Fibroblast of upper back skin (primary cell): ENCODE measurements around the gene PAEP.
"Not testable (repeated sequence)": the region's sequence is repeated elsewhere in the genome, so short reads cannot be mapped to it uniquely, and the experiment has no call there.

Experiments
- DNase-seq: peaks from one replicate; pipeline ENCODE4 v3.0.0-alpha.2; 2013

The PAEP gene

GRCh38 chr9:135526089-135526729 lies 35.3 kb upstream of the PAEP start:
- no peak for DNase-seq

GRCh38 chr9:135526730-135527571 lies 34.6 kb upstream of the PAEP start:
- no peak for DNase-seq

- DNase-seq, result not testable (repeated sequence)
Measured at GRCh38 chr9:135528842-135529435, 32.6 kb upstream of the PAEP start.

DNA sequence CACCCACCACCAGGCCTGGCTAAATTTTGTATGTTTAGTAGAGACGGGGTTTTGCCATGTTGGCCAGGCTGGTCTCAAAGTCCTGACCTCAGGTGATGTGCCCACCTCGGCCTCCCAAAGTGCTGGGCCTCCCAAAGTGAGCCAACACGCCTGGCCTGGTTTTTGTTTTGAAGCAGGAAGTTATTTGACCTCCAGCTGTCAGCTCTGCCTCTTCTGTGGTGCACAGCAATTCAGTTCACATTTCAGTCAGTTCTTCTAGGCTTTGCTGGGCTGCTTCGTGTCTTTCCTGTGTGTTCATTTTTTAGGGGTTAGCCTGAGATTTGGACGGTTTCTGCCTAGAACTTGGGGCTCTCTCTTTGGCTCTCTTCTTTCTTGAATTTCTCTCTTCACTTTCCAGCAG lies 31.4 kb upstream of the PAEP start:
- DNase-seq, result no peak

DNA sequence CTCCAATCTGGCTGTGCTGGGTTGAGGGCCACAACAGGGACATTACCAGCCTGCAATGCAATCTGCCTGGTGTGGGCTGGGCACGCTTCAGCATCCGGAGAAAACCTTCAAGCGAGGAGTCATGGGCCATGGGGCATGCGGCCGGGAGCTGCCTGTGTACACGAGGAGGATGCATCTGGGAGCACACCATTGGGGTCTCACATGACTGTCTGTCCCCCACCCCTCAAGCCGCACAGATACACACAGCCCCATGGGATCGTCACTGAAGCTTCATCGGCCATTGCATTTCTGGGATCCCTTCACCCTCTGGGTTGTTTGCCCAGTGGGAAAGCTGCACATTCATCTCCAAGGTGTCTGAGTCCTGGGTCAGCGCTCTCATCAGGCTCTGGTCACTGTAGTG lies 30.5 kb upstream of the PAEP start:
- DNase-seq, result no peak

- no peak for DNase-seq
Measured at GRCh38 chr9:135533113-135533512, 28.4 kb upstream of the PAEP start.

DNA sequence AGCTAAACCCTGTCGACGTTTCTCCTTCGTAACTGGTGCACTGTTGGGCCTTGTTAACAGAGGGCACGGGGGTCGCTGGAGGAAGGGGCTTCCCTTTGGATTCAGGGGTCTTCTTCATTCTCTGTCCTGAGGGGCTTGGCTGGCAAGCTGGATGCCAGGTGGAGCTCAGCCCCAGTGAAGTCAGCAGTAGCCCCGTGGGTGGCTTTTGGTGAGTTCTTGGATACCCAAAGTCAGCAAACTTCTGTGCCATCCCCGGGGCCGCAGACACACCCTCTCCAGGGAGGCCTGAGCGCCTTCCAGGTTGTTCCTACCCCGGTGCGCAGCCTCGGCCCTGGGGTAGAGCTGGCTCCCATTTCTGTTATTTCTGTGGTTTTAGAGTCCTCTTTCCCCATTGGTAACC lies 27.9 kb upstream of the PAEP start:
- no peak for DNase-seq

- DNase-seq, result not testable (repeated sequence)
Measured at GRCh38 chr9:135534192-135534711, 27.3 kb upstream of the PAEP start.

- DNase-seq, result not testable (repeated sequence)
Measured at GRCh38 chr9:135534826-135535225, 26.7 kb upstream of the PAEP start.

GRCh38 chr9:135535631-135536030 lies 25.9 kb upstream of the PAEP start:
- not testable (repeated sequence) for DNase-seq

GRCh38 chr9:135536216-135536615 lies 25.3 kb upstream of the PAEP start:
- peak; percentile 75 for DNase-seq

DNA sequence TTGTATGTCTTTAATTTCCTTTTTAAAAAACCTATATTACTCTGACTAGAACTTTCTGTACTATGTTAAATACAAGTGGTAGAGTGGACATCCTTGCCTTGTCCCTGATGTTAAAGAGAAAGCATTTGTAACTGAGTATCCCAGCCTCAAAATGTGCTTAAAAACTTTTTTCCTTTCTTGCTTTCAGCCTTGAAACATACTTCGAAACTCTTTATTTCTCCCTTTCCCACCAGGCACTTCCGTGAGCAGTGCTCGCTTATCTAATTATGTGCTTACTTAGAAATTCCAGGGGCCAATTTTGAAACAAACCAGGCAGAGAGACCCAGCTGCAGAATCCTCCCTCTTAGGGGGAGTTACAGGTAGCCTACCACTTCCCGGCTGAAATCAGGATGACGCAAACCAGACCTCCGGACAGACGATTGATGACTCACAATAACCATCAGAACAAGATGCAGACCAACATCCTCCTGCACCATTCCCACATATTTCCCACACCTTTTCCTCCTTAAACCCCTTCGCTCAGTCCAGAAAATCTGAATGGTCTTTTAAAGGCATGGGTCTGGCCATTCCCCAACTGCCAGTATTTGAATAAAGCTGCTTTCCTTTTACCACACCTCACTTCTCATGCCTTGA lies 18.2 kb upstream of the PAEP start:
- peak; percentile 17 for DNase-seq

- DNase-seq, result no peak
Measured at GRCh38 chr9:135544981-135545635, 16.4 kb upstream of the PAEP start.

- not testable (repeated sequence) for DNase-seq
Measured at GRCh38 chr9:135545646-135546176, 15.8 kb upstream of the PAEP start, which contains the start of gene OBP2A. Gene OBP2A (plus strand): TSS chr9:135546126. CDS start chr9:135546181, 55 bp downstream.

- DNase-seq, result not testable (repeated sequence)
Measured at GRCh38 chr9:135546792-135547617, 14.6 kb upstream of the PAEP start.

GRCh38 chr9:135547756-135548736 lies 13.5 kb upstream of the PAEP start:
- DNase-seq, result no peak

DNA sequence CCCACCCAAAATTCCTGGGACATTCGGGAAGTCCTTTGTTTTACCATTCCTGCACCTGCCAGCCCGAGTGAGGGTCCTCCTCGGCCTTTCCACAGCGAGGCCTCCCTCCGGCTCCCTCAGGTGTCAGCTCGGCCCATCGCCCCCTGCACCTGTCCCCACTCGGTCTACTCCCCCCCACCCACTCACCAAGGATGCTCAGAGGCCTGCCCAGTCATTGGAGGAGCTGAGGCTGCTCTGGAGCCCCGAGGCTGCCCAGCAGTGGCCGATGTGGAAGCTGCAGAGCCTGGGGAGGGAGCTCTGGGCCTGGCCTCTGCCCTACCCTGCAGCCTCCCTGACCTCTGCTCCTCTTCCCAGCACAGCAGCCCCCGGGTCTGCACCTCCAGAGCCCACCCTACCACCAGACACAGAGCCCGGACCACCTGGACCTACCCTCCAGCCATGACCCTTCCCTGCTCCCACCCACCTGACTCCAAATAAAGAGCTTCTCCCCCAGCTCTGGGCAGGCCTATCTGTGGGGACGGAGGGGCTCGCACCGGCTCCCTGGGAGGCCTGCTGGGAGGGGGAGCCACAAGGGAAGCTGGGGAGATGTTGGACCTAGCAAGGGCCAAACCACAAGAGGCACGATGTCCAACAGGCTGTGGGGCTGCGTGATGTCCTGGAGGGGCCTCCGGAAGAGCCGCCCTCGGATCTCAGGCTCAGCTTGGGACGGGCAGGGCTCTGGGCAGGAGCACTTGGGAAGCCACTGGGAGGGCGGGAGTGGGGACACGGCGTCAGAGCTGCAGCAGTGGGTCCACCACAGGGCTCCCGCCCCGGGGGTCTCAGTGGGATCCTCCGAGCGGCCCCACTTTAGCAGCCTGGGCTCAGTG lies 11.8 kb upstream of the PAEP start:
- DNase-seq, result not testable (repeated sequence)

GRCh38 chr9:135550344-135550918 lies 11.1 kb upstream of the PAEP start:
- DNase-seq, result no peak

- DNase-seq, result no peak
Measured at GRCh38 chr9:135551031-135551430, 10.5 kb upstream of the PAEP start.
